HEK293 (cell line): ENCODE data around the gene ZNF512.

Source experiments
- CTCF ChIA-PET: fragments of 350-600 bp; formaldehyde crosslinking; extraction: SDS; loops from one replicate; lab custom pipeline; 2021; ENCODE audit warnings: antibody characterized with exemption; lab: Yijun Ruan, JAX
- POLR2A ChIA-PET: fragments of 300-600 bp; formaldehyde crosslinking; extraction: SDS; loops from one replicate; lab custom pipeline; 2020; ENCODE audit warnings: antibody characterized with exemption, inconsistent platforms; lab: Yijun Ruan, JAX
- H3K27ac ChIP-seq: fragments of 200-500 bp; sonication (Bioruptor generic); 2 replicates; pipeline ENCODE4 v1.5.1; 2014; ENCODE audit warnings: low read depth, low read length, control low read depth, inconsistent platforms; ENCODE audit errors: extremely low read depth
- H3K36me3 ChIP-seq, 2 experiments: fragments of 200-500 bp in 1 of 2; sonication (Bioruptor generic) in 1 of 2; 1 replicate in 1 of 2; 2 replicates in 1 of 2; pipeline ENCODE4 v1.5.1; 2014 to 2017; ENCODE audit warnings: inconsistent platforms in 2 of 2, low read length in 2 of 2; ENCODE audit not compliant: control insufficient read depth in 2 of 2, insufficient read depth in 1 of 2
- H3K4me1 ChIP-seq: fragments of 200-500 bp; sonication (Bioruptor generic); 2 replicates; pipeline ENCODE4 v1.5.1; 2014; ENCODE audit warnings: mild to moderate bottlenecking, low read length, inconsistent platforms; ENCODE audit not compliant: control insufficient read depth, insufficient read depth
- H3K4me3 ChIP-seq: 2 replicates; pipeline ENCODE4 v1.5.1; 2011; ENCODE audit warnings: low read depth, mild to moderate bottlenecking, control low read depth, low read length, moderate library complexity
- H3K9me3 ChIP-seq: fragments of 200-500 bp; sonication (Bioruptor generic); 2 replicates; pipeline ENCODE4 v1.5.1; 2014; ENCODE audit warnings: low read depth, low read length, inconsistent platforms; ENCODE audit not compliant: control insufficient read depth, insufficient read depth
- ATF2 ChIP-seq: fragments of 450-650 bp; formaldehyde crosslinking; IDR thresholded peaks from 2 replicates; pipeline ENCODE4 v1.5.1; 2016; ENCODE audit warnings: missing biosample characterization, missing genetic modification characterization, low read depth
- KLF10 ChIP-seq: fragments of 450-650 bp; IDR thresholded peaks from 2 replicates; pipeline ENCODE4 v1.5.1; 2018; ENCODE audit warnings: missing biosample characterization, mild to moderate bottlenecking, missing genetic modification characterization
- TCF7L2 ChIP-seq: IDR thresholded peaks from 2 replicates; pipeline ENCODE4 v1.6.1; 2011; ENCODE audit warnings: low read depth, mild to moderate bottlenecking, inconsistent platforms, low read length, moderate library complexity, borderline replicate concordance
- ZBTB7A ChIP-seq: fragments of 450-650 bp; formaldehyde crosslinking; IDR thresholded peaks from 2 replicates; pipeline ENCODE4 v1.5.1; 2016; ENCODE audit warnings: low read depth, missing biosample characterization, missing genetic modification characterization
- ZBTB8A ChIP-seq: fragments of 450-650 bp; formaldehyde crosslinking; IDR thresholded peaks from 2 replicates; pipeline ENCODE4 v1.5.1; 2016; ENCODE audit warnings: missing biosample characterization, missing genetic modification characterization
- ZFHX2 ChIP-seq: fragments of 450-650 bp; formaldehyde crosslinking; conservative IDR thresholded peaks from 2 replicates; pipeline ENCODE4 v1.5.1; 2016; ENCODE audit warnings: missing biosample characterization, missing genetic modification characterization
- ZFP37 ChIP-seq: fragments of 450-650 bp; formaldehyde crosslinking; IDR thresholded peaks from 2 replicates; pipeline ENCODE4 v1.5.1; 2016; ENCODE audit warnings: missing biosample characterization, missing genetic modification characterization
- ZFP69B ChIP-seq: fragments of 450-650 bp; formaldehyde crosslinking; IDR thresholded peaks from 2 replicates; pipeline ENCODE4 v1.5.1; 2016; ENCODE audit warnings: missing biosample characterization, missing genetic modification characterization
- ZNF133 ChIP-seq: fragments of 450-650 bp; formaldehyde crosslinking; IDR thresholded peaks from 2 replicates; pipeline ENCODE4 v1.5.1; 2016; ENCODE audit warnings: missing biosample characterization, missing genetic modification characterization
- ZNF2 ChIP-seq: fragments of 450-650 bp; formaldehyde crosslinking; IDR thresholded peaks from 2 replicates; pipeline ENCODE4 v1.5.1; 2016; ENCODE audit warnings: missing biosample characterization, missing genetic modification characterization
- ZNF214 ChIP-seq: fragments of 450-650 bp; formaldehyde crosslinking; IDR thresholded peaks from 2 replicates; pipeline ENCODE4 v1.5.1; 2017; ENCODE audit warnings: missing biosample characterization, mild to moderate bottlenecking, missing genetic modification characterization, borderline replicate concordance
- ZNF239 ChIP-seq: fragments of 450-650 bp; formaldehyde crosslinking; IDR thresholded peaks from 2 replicates; pipeline ENCODE4 v1.5.1; 2016; ENCODE audit warnings: missing biosample characterization, missing genetic modification characterization
- ZNF302 ChIP-seq: fragments of 450-650 bp; formaldehyde crosslinking; IDR thresholded peaks from 2 replicates; pipeline ENCODE4 v1.5.1; 2016; ENCODE audit warnings: missing biosample characterization, missing genetic modification characterization, low read depth
- ZNF404 ChIP-seq: fragments of 450-650 bp; formaldehyde crosslinking; IDR thresholded peaks from 2 replicates; pipeline ENCODE4 v1.5.1; 2017; ENCODE audit warnings: missing biosample characterization, missing genetic modification characterization
- ZNF48 ChIP-seq: fragments of 450-650 bp; formaldehyde crosslinking; IDR thresholded peaks from 2 replicates; pipeline ENCODE4 v1.5.1; 2016; ENCODE audit warnings: missing biosample characterization, missing genetic modification characterization
- ZNF501 ChIP-seq: fragments of 450-650 bp; formaldehyde crosslinking; IDR thresholded peaks from 2 replicates; pipeline ENCODE4 v1.5.1; 2016; ENCODE audit warnings: missing biosample characterization, missing genetic modification characterization
- ZNF510 ChIP-seq: fragments of 450-650 bp; formaldehyde crosslinking; IDR thresholded peaks from 2 replicates; pipeline ENCODE4 v1.5.1; 2018; ENCODE audit warnings: mild to moderate bottlenecking, missing genetic modification characterization, missing biosample characterization; ENCODE audit not compliant: insufficient replicate concordance
- ZNF600 ChIP-seq: fragments of 450-650 bp; formaldehyde crosslinking; IDR thresholded peaks from 2 replicates; pipeline ENCODE4 v1.5.1; 2016; ENCODE audit warnings: missing biosample characterization, missing genetic modification characterization
- ZNF664 ChIP-seq: fragments of 450-650 bp; formaldehyde crosslinking; IDR thresholded peaks from 2 replicates; pipeline ENCODE4 v1.5.1; 2016; ENCODE audit warnings: missing biosample characterization, missing genetic modification characterization
- ZNF670 ChIP-seq: fragments of 450-650 bp; formaldehyde crosslinking; IDR thresholded peaks from 2 replicates; pipeline ENCODE4 v1.5.1; 2016; ENCODE audit warnings: missing biosample characterization, missing genetic modification characterization, low read depth
- ZNF692 ChIP-seq: fragments of 450-650 bp; formaldehyde crosslinking; IDR thresholded peaks from 2 replicates; pipeline ENCODE4 v1.5.1; 2016; ENCODE audit warnings: missing biosample characterization, missing genetic modification characterization
- TF ChIP-seq, protein P1 (sequence below): fragments of 450-650 bp; formaldehyde crosslinking; IDR thresholded peaks from 2 replicates; pipeline ENCODE4 v1.5.1; 2016; ENCODE audit warnings: missing biosample characterization, missing genetic modification characterization
- TF ChIP-seq, protein P2 (sequence below): fragments of 450-650 bp; formaldehyde crosslinking; IDR thresholded peaks from 2 replicates; pipeline ENCODE4 v1.5.1; 2017; ENCODE audit warnings: missing biosample characterization, missing genetic modification characterization
- TF ChIP-seq, protein P3 (sequence below): fragments of 450-650 bp; formaldehyde crosslinking; conservative IDR thresholded peaks from 2 replicates; pipeline ENCODE4 v1.5.1; 2016; ENCODE audit warnings: low read depth, missing biosample characterization, missing genetic modification characterization
- TF ChIP-seq, protein P4 (sequence below): fragments of 450-650 bp; formaldehyde crosslinking; IDR thresholded peaks from 2 replicates; pipeline ENCODE4 v1.5.1; 2016; ENCODE audit warnings: missing biosample characterization, missing genetic modification characterization

The ZNF512 gene

GRCh38 chr2:27628767-27629709, 46.2 kb downstream of the ZNF512 start, which contains the start of the genes CCDC121 and GPN1:
CCDC121 (minus strand) TSS chr2:27629012; CDS start chr2:27627799, 1,213 bp downstream.
GPN1 (plus strand) TSS chr2:27629050; CDS start chr2:27629059, 9 bp downstream.
- H3K36me3 ChIP-seq: peaks cover 35 to 37% of the 10 kb centered on the region in 2 experiments
- no peaks in the 10 kb centered on the region for H3K9me3 ChIP-seq
- CTCF ChIA-PET: interaction anchor here (0.6 to 1.0 kb wide), 5 partner anchors 23 to 1963 kb away, joined by 3 read pairs; no protein-coding TSS in a partner anchor
- POLR2A ChIA-PET: interaction anchor here (0.7 to 3.6 kb wide), 8 partner anchors 26 to 578 kb away, joined by 3 to 19 read pairs (median 4); partner anchors contain the start of genes AGBL5, NRBP1, PPM1G and SLC4A1AP
- H3K27ac ChIP-seq: peak within 1 kb of the TSS; percentile 42; the same call in 1 of the 2 replicates
- peak within 1 kb of the TSS; percentile 55 for H3K4me3 ChIP-seq
- H3K4me1 ChIP-seq: 0 out of 2 replicates have a peak, but pooled peaks cover 2% of the 10 kb centered on the region
- TF ChIP-seq, protein P1, sequence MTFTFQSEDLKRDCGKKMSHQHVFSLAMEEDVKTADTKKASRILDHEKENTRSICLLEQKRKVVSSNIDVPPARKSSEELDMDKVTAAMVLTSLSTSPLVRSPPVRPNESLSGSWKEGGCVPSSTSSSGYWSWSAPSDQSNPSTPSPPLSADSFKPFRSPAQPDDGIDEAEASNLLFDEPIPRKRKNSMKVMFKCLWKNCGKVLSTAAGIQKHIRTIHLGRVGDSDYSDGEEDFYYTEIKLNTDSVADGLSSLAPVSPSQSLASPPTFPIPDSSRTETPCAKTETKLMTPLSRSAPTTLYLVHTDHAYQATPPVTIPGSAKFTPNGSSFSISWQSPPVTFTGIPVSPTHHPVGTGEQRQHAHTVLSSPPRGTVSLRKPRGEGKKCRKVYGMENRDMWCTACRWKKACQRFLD (tag by site-specific recombination): no peak
- TF ChIP-seq, protein P2, sequence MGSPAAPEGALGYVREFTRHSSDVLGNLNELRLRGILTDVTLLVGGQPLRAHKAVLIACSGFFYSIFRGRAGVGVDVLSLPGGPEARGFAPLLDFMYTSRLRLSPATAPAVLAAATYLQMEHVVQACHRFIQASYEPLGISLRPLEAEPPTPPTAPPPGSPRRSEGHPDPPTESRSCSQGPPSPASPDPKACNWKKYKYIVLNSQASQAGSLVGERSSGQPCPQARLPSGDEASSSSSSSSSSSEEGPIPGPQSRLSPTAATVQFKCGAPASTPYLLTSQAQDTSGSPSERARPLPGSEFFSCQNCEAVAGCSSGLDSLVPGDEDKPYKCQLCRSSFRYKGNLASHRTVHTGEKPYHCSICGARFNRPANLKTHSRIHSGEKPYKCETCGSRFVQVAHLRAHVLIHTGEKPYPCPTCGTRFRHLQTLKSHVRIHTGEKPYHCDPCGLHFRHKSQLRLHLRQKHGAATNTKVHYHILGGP (tag by site-specific recombination): no peak
- TF ChIP-seq KLF10 (tag by site-specific recombination): peak; percentile 73
- no peak for TF ChIP-seq ZNF664 (tag by site-specific recombination)
- no peak for TF ChIP-seq ATF2 (tag by site-specific recombination)
- peak; percentile 42; the same call in 1 of the 2 replicates for TF ChIP-seq ZFP69B (tag by site-specific recombination)
- peak; percentile 52; the same call in 1 of the 2 replicates for TF ChIP-seq ZNF600 (tag by site-specific recombination)
- no peak for TF ChIP-seq ZNF404
- no peak for TF ChIP-seq ZNF133 (tag by site-specific recombination)
- peak; percentile 31; the same call in 1 of the 2 replicates for TF ChIP-seq ZNF692
- 0 out of 2 replicates have a peak, but pooled peaks have one; percentile 44 for TF ChIP-seq ZBTB7A (tag by site-specific recombination)
- no peak for TF ChIP-seq ZNF302
- no peak for TF ChIP-seq ZNF214
- no peak for TF ChIP-seq ZNF48
- peak; percentile 45; the same call in 1 of the 2 replicates for TF ChIP-seq ZFP37 (tag by site-specific recombination)
- TF ChIP-seq, protein P3, sequence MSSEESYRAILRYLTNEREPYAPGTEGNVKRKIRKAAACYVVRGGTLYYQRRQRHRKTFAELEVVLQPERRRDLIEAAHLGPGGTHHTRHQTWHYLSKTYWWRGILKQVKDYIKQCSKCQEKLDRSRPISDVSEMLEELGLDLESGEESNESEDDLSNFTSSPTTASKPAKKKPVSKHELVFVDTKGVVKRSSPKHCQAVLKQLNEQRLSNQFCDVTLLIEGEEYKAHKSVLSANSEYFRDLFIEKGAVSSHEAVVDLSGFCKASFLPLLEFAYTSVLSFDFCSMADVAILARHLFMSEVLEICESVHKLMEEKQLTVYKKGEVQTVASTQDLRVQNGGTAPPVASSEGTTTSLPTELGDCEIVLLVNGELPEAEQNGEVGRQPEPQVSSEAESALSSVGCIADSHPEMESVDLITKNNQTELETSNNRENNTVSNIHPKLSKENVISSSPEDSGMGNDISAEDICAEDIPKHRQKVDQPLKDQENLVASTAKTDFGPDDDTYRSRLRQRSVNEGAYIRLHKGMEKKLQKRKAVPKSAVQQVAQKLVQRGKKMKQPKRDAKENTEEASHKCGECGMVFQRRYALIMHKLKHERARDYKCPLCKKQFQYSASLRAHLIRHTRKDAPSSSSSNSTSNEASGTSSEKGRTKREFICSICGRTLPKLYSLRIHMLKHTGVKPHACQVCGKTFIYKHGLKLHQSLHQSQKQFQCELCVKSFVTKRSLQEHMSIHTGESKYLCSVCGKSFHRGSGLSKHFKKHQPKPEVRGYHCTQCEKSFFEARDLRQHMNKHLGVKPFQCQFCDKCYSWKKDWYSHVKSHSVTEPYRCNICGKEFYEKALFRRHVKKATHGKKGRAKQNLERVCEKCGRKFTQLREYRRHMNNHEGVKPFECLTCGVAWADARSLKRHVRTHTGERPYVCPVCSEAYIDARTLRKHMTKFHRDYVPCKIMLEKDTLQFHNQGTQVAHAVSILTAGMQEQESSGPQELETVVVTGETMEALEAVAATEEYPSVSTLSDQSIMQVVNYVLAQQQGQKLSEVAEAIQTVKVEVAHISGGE (tag by site-specific recombination): peak; percentile 41
- no peak for TF ChIP-seq ZNF239 (tag by site-specific recombination)
- no peak for TF ChIP-seq ZNF670 (tag by site-specific recombination)
- TF ChIP-seq TCF7L2: no peak
- TF ChIP-seq, protein P4, sequence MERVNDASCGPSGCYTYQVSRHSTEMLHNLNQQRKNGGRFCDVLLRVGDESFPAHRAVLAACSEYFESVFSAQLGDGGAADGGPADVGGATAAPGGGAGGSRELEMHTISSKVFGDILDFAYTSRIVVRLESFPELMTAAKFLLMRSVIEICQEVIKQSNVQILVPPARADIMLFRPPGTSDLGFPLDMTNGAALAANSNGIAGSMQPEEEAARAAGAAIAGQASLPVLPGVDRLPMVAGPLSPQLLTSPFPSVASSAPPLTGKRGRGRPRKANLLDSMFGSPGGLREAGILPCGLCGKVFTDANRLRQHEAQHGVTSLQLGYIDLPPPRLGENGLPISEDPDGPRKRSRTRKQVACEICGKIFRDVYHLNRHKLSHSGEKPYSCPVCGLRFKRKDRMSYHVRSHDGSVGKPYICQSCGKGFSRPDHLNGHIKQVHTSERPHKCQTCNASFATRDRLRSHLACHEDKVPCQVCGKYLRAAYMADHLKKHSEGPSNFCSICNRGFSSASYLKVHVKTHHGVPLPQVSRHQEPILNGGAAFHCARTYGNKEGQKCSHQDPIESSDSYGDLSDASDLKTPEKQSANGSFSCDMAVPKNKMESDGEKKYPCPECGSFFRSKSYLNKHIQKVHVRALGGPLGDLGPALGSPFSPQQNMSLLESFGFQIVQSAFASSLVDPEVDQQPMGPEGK (tag by site-specific recombination): peak; percentile 66; the same call in 1 of the 2 replicates
- peak; percentile 68 for TF ChIP-seq ZBTB8A
- peak; percentile 58 for TF ChIP-seq ZNF501 (tag by site-specific recombination)
- no peak for TF ChIP-seq ZFHX2 (tag by site-specific recombination)
- TF ChIP-seq ZNF510 (tag by site-specific recombination): no peak
- TF ChIP-seq ZNF2 (tag by site-specific recombination): no peak; the same call in 1 of the 2 replicates
